PFSK-1 (cell line): ENCODE measurements around the gene WNK2.

Source experiments
- FOXP2 ChIP-seq: optimal IDR thresholded peaks from 2 replicates; pipeline ENCODE3; 2011; ENCODE audit warnings: borderline replicate concordance, control low read depth, inconsistent platforms; ENCODE audit not compliant: insufficient read depth; ENCODE audit errors: extremely low read length, extremely low read depth
- POLR2AphosphoS5 ChIP-seq: IDR thresholded peaks from 2 replicates; pipeline ENCODE4 v1.6.1; 2012; ENCODE audit warnings: low read depth, mild to moderate bottlenecking, control low read depth, low read length, moderate library complexity
- SIN3A ChIP-seq: IDR thresholded peaks from 2 replicates; pipeline ENCODE4 v1.6.1; 2012; ENCODE audit warnings: mild to moderate bottlenecking, low read length, moderate library complexity, borderline replicate concordance; ENCODE audit not compliant: insufficient read depth
- TAF1 ChIP-seq: IDR thresholded peaks from 2 replicates; pipeline ENCODE4 v1.6.1; 2012; ENCODE audit warnings: low read length, control low read depth, borderline replicate concordance; ENCODE audit not compliant: insufficient read depth
- TF ChIP-seq, protein P1 (sequence below), 2 experiments: IDR thresholded peaks; 2 replicates each; pipeline versions ENCODE4 v1.6.1 to v1.8.0; 2011 to 2012; ENCODE audit warnings: low read depth in 2 of 2, low read length in 2 of 2, control low read depth in 1 of 2, inconsistent platforms in 1 of 2, mild to moderate bottlenecking in 1 of 2, moderate library complexity in 1 of 2; ENCODE audit not compliant: insufficient read depth in 1 of 2

The WNK2 gene

DNA sequence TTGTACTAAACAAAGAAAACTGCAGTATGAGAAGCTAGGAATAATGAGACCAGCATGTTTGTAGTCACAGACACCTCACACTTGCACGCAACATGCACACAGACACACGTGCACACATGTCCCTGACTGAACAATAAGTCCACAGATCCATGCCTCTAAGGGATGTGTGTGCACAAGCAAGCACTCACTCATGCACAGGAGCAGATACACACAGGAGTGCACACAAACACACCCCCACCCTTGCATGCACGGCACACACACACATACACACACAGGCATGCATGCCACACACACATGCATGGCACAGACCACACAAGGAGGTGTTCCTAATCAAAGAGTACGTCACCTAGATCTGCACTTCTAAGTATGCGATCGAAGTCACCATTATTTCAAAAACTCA lies 156.2 kb downstream of the WNK2 start:
- no peak for TF ChIP-seq TAF1
- TF ChIP-seq FOXP2 = no peak
- no peak for TF ChIP-seq POLR2AphosphoS5
- TF ChIP-seq SIN3A = no peak
- TF ChIP-seq, protein P1, sequence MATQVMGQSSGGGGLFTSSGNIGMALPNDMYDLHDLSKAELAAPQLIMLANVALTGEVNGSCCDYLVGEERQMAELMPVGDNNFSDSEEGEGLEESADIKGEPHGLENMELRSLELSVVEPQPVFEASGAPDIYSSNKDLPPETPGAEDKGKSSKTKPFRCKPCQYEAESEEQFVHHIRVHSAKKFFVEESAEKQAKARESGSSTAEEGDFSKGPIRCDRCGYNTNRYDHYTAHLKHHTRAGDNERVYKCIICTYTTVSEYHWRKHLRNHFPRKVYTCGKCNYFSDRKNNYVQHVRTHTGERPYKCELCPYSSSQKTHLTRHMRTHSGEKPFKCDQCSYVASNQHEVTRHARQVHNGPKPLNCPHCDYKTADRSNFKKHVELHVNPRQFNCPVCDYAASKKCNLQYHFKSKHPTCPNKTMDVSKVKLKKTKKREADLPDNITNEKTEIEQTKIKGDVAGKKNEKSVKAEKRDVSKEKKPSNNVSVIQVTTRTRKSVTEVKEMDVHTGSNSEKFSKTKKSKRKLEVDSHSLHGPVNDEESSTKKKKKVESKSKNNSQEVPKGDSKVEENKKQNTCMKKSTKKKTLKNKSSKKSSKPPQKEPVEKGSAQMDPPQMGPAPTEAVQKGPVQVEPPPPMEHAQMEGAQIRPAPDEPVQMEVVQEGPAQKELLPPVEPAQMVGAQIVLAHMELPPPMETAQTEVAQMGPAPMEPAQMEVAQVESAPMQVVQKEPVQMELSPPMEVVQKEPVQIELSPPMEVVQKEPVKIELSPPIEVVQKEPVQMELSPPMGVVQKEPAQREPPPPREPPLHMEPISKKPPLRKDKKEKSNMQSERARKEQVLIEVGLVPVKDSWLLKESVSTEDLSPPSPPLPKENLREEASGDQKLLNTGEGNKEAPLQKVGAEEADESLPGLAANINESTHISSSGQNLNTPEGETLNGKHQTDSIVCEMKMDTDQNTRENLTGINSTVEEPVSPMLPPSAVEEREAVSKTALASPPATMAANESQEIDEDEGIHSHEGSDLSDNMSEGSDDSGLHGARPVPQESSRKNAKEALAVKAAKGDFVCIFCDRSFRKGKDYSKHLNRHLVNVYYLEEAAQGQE (IDR thresholded peaks at IDR 0.05; ENCODE audit: insufficient read depth in 1 of 2, low read depth in 2 of 2, low read length in 2 of 2) = no peak

DNA sequence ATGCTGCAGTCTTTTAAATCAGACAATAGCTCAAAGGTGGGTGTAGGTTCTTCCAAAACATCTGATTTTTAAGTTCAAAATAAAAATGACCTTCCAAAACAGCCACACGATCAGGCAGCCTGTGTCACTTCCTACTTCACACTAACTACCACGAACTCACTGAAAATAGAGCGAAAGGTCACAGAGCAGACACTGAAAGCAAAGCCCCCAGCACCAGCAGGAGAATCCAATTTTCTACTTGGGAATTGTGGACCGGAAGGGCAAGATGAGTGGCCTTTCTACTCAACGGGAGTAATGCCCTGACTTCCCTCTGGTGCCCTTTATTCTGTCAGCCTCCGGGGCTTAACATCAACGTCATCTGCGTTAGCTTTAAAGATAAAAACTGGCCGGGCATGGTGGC lies 159.7 kb downstream of the WNK2 start:
- TF ChIP-seq POLR2AphosphoS5 (no peak), FOXP2 (no peak), TAF1 (no peak), SIN3A (no peak)
- TF ChIP-seq, protein P1 (IDR thresholded peaks at IDR 0.05; ENCODE audit: insufficient read depth in 1 of 2, low read depth in 2 of 2, low read length in 2 of 2) = no peak

DNA sequence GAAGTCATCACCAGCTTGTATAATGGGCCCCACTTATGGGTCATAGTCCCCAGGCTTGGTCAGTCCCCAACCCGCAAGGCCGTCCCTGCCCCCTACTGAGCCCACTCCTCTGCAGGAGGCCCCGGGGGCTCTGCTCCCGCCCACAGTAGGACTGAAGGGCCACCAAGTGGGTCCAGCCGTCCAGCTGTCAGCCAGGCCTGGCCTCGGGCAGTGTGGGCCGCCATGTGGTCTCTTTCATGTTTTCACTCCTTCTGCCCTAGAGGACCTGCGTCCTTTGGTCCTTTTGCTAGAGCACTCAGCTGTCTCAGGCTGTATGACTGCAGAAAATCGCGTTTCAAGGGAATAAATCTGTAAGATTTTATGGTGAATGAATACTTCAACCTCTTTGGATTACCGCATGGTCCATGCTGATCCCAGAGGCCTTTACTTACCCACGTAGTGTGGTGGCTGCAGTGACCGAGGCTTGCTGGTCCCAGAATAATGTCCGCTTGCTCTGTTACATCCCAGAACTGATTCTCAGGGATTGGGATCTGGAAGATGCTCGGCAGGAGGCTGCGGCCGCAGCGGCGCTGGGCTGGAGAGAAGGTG lies 161.8 kb downstream of the WNK2 start:
- TF ChIP-seq, protein P1 (IDR thresholded peaks at IDR 0.05; ENCODE audit: insufficient read depth in 1 of 2, low read depth in 2 of 2, low read length in 2 of 2) = no peak
- TF ChIP-seq POLR2AphosphoS5 = no peak
- no peak for TF ChIP-seq FOXP2
- no peak for TF ChIP-seq SIN3A
- TF ChIP-seq TAF1 = no peak

DNA sequence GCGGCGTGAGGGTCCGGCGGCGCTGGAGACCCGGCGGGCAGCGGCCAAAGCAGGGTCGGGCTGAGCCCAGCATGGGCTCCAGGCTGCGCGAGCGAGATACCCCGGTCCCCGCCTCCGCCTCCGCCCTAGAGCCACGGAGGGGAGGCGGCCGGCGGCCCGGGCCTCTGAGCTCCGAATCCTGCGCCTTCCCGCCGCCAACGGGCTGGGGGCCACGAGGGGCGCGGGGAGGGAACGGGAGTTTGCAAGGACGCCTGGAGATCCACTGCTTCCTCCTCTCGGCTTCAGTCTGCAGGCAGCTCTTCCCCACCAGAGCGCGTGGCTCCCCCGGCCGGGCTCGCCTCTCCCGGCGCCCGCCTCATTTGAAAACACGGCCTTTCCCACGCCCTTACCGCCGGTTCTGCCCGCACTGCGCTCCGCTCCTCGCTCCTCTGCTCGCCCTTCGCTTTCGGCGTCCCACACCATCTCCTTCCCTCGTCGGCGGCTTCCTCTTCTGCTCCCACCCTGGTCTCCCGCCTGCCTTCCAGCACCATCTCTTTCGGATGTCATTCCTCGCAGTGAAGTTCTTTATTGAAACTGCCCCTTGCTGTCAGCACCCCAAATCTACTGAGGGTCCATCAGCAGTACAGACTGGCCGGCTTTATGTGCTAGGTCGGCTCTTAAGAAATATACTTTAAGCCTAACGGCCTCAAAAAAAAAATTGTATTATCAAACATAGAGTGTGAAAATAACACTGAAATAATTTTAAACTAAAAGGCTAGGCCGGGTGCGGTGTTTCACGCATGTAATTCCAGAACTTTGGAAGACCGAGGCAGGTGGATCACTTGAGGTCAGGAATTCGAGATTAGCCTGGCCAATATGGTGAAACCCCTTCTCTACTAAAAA lies 162.5 kb downstream of the WNK2 start:
- no peak for TF ChIP-seq TAF1
- TF ChIP-seq, protein P1 (IDR thresholded peaks at IDR 0.05; ENCODE audit: insufficient read depth in 1 of 2, low read depth in 2 of 2, low read length in 2 of 2) = no peak
- no peak for TF ChIP-seq POLR2AphosphoS5
- TF ChIP-seq SIN3A = no peak
- no peak for TF ChIP-seq FOXP2
